Trophoblast cell (in vitro differentiated cells and primary cell): Measurements from ENCODE around the gene CHN2.

Experiments used
- DNase-seq, 2 donors: peaks; one replicate each; pipeline ENCODE4 v3.0.0-alpha.2; 2016
- H2AFZ ChIP-seq: 2 replicates; pipeline ENCODE4 v1.6.1; 2013; ENCODE audit warnings: low read length, moderate library complexity, mild to moderate bottlenecking; ENCODE audit not compliant: insufficient read depth, poor library complexity
- H2AK5ac ChIP-seq: 2 replicates; pipeline ENCODE4 v1.6.1; 2013; ENCODE audit warnings: mild to moderate bottlenecking, low read length
- H2BK120ac ChIP-seq: 2 replicates; pipeline ENCODE4 v1.6.1; 2013; ENCODE audit warnings: low read length, mild to moderate bottlenecking, moderate library complexity; ENCODE audit not compliant: insufficient read depth, poor library complexity
- H2BK12ac ChIP-seq: 2 replicates; pipeline ENCODE4 v1.6.1; 2013; ENCODE audit warnings: mild to moderate bottlenecking, low read length, moderate library complexity
- H2BK5ac ChIP-seq: 2 replicates; pipeline ENCODE4 v1.6.1; 2013; ENCODE audit warnings: low read length, low read depth, moderate library complexity, mild to moderate bottlenecking; ENCODE audit not compliant: poor library complexity
- H3K14ac ChIP-seq: 2 replicates; pipeline ENCODE4 v1.6.1; 2013; ENCODE audit warnings: mild to moderate bottlenecking, low read length
- H3K18ac ChIP-seq: 2 replicates; pipeline ENCODE4 v1.6.1; 2013; ENCODE audit warnings: mild to moderate bottlenecking, low read length
- H3K23ac ChIP-seq: 2 replicates; pipeline ENCODE4 v1.6.1; 2013; ENCODE audit warnings: low read length
- H3K27ac ChIP-seq: 2 replicates; pipeline ENCODE4 v1.5.1; 2013; ENCODE audit warnings: low read depth, mild to moderate bottlenecking, inconsistent platforms, low read length, moderate library complexity
- H3K27me3 ChIP-seq: 2 replicates; pipeline ENCODE4 v1.6.1; 2013; ENCODE audit warnings: inconsistent platforms, mild to moderate bottlenecking, low read length, moderate library complexity; ENCODE audit not compliant: insufficient read depth
- H3K36me3 ChIP-seq, 2 experiments: 1 replicate in 1 of 2; 2 replicates in 1 of 2; pipeline ENCODE4 v1.6.1; 2013; ENCODE audit warnings: low read length in 2 of 2, mild to moderate bottlenecking in 2 of 2, moderate library complexity in 1 of 2; ENCODE audit not compliant: insufficient read depth in 2 of 2, control insufficient read depth in 1 of 2
- H3K4ac ChIP-seq: 2 replicates; pipeline ENCODE4 v1.6.1; 2013; ENCODE audit warnings: low read depth, mild to moderate bottlenecking, low read length, moderate library complexity
- H3K4me1 ChIP-seq, 2 experiments: 1 replicate in 1 of 2; 2 replicates in 1 of 2; pipeline ENCODE4 v1.6.1; 2013; ENCODE audit warnings: low read length in 2 of 2, mild to moderate bottlenecking in 2 of 2, moderate library complexity in 1 of 2; ENCODE audit not compliant: insufficient read depth in 2 of 2, control insufficient read depth in 1 of 2
- H3K4me2 ChIP-seq: 2 replicates; pipeline ENCODE4 v1.6.1; 2013; ENCODE audit warnings: inconsistent platforms, mild to moderate bottlenecking, low read length, moderate library complexity
- H3K4me3 ChIP-seq: 2 replicates; pipeline ENCODE4 v1.5.1; 2013; ENCODE audit warnings: mild to moderate bottlenecking, low read depth, low read length, inconsistent platforms
- H3K79me1 ChIP-seq: one replicate; pipeline ENCODE4 v1.6.1; 2013; ENCODE audit warnings: low read length
- H3K79me2 ChIP-seq: 2 replicates; pipeline ENCODE4 v1.6.1; 2013; ENCODE audit warnings: low read length, mild to moderate bottlenecking; ENCODE audit not compliant: control insufficient read depth, insufficient read depth, poor library complexity
- H3K9ac ChIP-seq: 2 replicates; pipeline ENCODE4 v1.6.1; 2013; ENCODE audit warnings: mild to moderate bottlenecking, low read length
- H3K9me3 ChIP-seq: 2 replicates; pipeline ENCODE4 v1.6.1; 2013; ENCODE audit warnings: low read depth, mild to moderate bottlenecking, control low read depth, inconsistent platforms, low read length; ENCODE audit not compliant: insufficient read depth
- H4K12ac ChIP-seq: 2 replicates; pipeline ENCODE4 v1.6.1; 2013; ENCODE audit warnings: low read depth, mild to moderate bottlenecking, low read length, moderate library complexity
- H4K8ac ChIP-seq: 2 replicates; pipeline ENCODE4 v1.6.1; 2013; ENCODE audit warnings: low read depth, mild to moderate bottlenecking, low read length, moderate library complexity
- H4K91ac ChIP-seq: one replicate; pipeline ENCODE4 v1.6.1; 2013; ENCODE audit warnings: low read depth, mild to moderate bottlenecking, low read length, moderate library complexity
- WGBS: extraction: QIAGEN DNeasy Blood & Tissue Kit; methylation state at CpG from one replicate; pipeline ENCODE4 v1.1.7; 2013; ENCODE audit warnings: missing lambda C conversion rate; ENCODE audit not compliant: insufficient read length, insufficient coverage; ENCODE audit errors: extremely low coverage; 5-methylcytosine and 5-hydroxymethylcytosine counted together

CHN2 gene

GRCh38 chr7:29147821-29148220 is 46.8 kb upstream of the CHN2 start:
- no peak overlapping the region for H3K23ac ChIP-seq
- WGBS: no CpG with 5 or more reads among the region's 4 CpGs
- H4K8ac ChIP-seq: no peak overlapping the region
- no peaks in the 10 kb centered on the region for H3K9me3 ChIP-seq
- H3K9ac ChIP-seq: no peak overlapping the region
- peaks cover 6% of the 10 kb centered on the region for H3K79me1 ChIP-seq
- H4K12ac ChIP-seq: no peak overlapping the region
- H2BK12ac ChIP-seq: peak overlapping the region; percentile 77
- H3K4me2 ChIP-seq: no peak overlapping the region
- no peak overlapping the region for H3K4me3 ChIP-seq
- no peak overlapping the region for H2AK5ac ChIP-seq
- H3K79me2 ChIP-seq: peaks cover 3% of the 10 kb centered on the region
- H3K27me3 ChIP-seq: no peaks in the 10 kb centered on the region
- DNase-seq: no peak
- no peak overlapping the region for H3K4ac ChIP-seq
- H3K14ac ChIP-seq: no peak overlapping the region
- no peak overlapping the region for H2AFZ ChIP-seq
- H3K4me1 ChIP-seq: peaks cover 7% of the 10 kb centered on the region in 2 experiments
- H3K36me3 ChIP-seq: no peaks in the 10 kb centered on the region
- no peak overlapping the region for H3K27ac ChIP-seq
- H3K18ac ChIP-seq: no peak overlapping the region
- no peak overlapping the region for H2BK120ac ChIP-seq
- H2BK5ac ChIP-seq: peak overlapping the region; percentile 11
- peak overlapping the region; percentile 16 for H4K91ac ChIP-seq

GRCh38 chr7:29149036-29149435 is 45.5 kb upstream of the CHN2 start:
- Histone ChIP-seq H3K14ac (no peak overlapping the region), H2BK120ac (no peak overlapping the region), H3K23ac (no peak overlapping the region), H2BK12ac (no peak overlapping the region), H3K27ac (no peak overlapping the region), H2AFZ (no peak overlapping the region), H2BK5ac (no peak overlapping the region), H3K79me2 (peaks cover 3% of the 10 kb centered on the region), H4K8ac (no peak overlapping the region), H2AK5ac (no peak overlapping the region), H4K91ac (no peak overlapping the region), H3K4me2 (no peak overlapping the region), H3K27me3 (no peaks in the 10 kb centered on the region), H3K9ac (no peak overlapping the region), H4K12ac (no peak overlapping the region), H3K79me1 (peaks cover 6% of the 10 kb centered on the region), H3K4me1 (peaks cover 7% of the 10 kb centered on the region in 2 experiments), H3K18ac (no peak overlapping the region), H3K4me3 (no peak overlapping the region), H3K36me3 (no peaks in the 10 kb centered on the region), H3K4ac (no peak overlapping the region), H3K9me3 (no peaks in the 10 kb centered on the region)
- DNase-seq: no peak
- no CpG with 5 or more reads among the region's 12 CpGs for WGBS

- Histone ChIP-seq H3K23ac (no peak overlapping the region), H3K4me2 (no peak overlapping the region), H2BK12ac (no peak overlapping the region), H3K9me3 (peaks cover 1% of the 10 kb centered on the region), H2BK5ac (no peak overlapping the region), H2BK120ac (no peak overlapping the region), H2AK5ac (no peak overlapping the region), H2AFZ (no peak overlapping the region), H3K14ac (no peak overlapping the region), H3K79me2 (peaks cover 3% of the 10 kb centered on the region), H4K12ac (no peak overlapping the region), H3K18ac (no peak overlapping the region), H4K8ac (no peak overlapping the region), H3K4ac (no peak overlapping the region), H3K79me1 (peaks cover 5% of the 10 kb centered on the region), H3K9ac (no peak overlapping the region), H3K36me3 (no peaks in the 10 kb centered on the region), H3K27ac (no peak overlapping the region), H4K91ac (no peak overlapping the region), H3K4me1 (peaks cover 5% of the 10 kb centered on the region in 2 experiments), H3K4me3 (no peak overlapping the region), H3K27me3 (no peaks in the 10 kb centered on the region)
- DNase-seq: no peak
- WGBS: no CpG with 5 or more reads among the region's 2 CpGs
Measured at GRCh38 chr7:29150856-29151255, 43.7 kb upstream of the CHN2 start.

GRCh38 chr7:29154076-29154475 is 40.5 kb upstream of the CHN2 start:
- Histone ChIP-seq H4K91ac (no peak overlapping the region), H2BK120ac (no peak overlapping the region), H2BK5ac (no peak overlapping the region), H3K36me3 (no peaks in the 10 kb centered on the region), H3K79me1 (no peaks in the 10 kb centered on the region), H3K4ac (no peak overlapping the region), H3K9ac (no peak overlapping the region), H2BK12ac (no peak overlapping the region), H3K27me3 (no peaks in the 10 kb centered on the region), H4K8ac (no peak overlapping the region), H3K27ac (no peak overlapping the region), H3K14ac (no peak overlapping the region), H3K18ac (no peak overlapping the region), H3K4me2 (no peak overlapping the region), H3K79me2 (no peaks in the 10 kb centered on the region), H4K12ac (no peak overlapping the region), H3K23ac (no peak overlapping the region), H3K9me3 (peaks cover 1% of the 10 kb centered on the region), H3K4me1 (no peaks in the 10 kb centered on the region), H2AK5ac (no peak overlapping the region), H3K4me3 (no peak overlapping the region), H2AFZ (no peak overlapping the region)
- DNase-seq: peak; percentile 80 to 86
- WGBS: no CpG with 5 or more reads among the region's 2 CpGs
